HepG2 (cell line): ENCODE data around the gene MRPL38. TPM values are rescaled to one million over a fixed set of nuclear protein-coding genes. Genes with fewer than 3 reads are reported as not detected.

ENCODE experiments used
- MYC ChIP-seq: sonication (generic); formaldehyde crosslinking; IDR thresholded peaks from 2 replicates; pipeline ENCODE4 v1.9.0; 2021; ENCODE audit warnings: missing genetic modification reagents, borderline replicate concordance
- PAF1 ChIP-seq: IDR thresholded peaks from 2 replicates; pipeline ENCODE4 v1.6.1; 2016; ENCODE audit warnings: missing genetic modification reagents, missing compliant biosample characterization
- PHF20 ChIP-seq: sonication (generic); formaldehyde crosslinking; IDR thresholded peaks from 2 replicates; pipeline ENCODE4 v1.5.0; 2020; ENCODE audit warnings: mild to moderate bottlenecking, missing genetic modification reagents
- SATB2 ChIP-seq: sonication (generic); formaldehyde crosslinking; IDR thresholded peaks from 2 replicates; pipeline ENCODE4 v1.5.0; 2020; ENCODE audit warnings: missing genetic modification reagents
- SNAPC2 ChIP-seq: sonication (generic); formaldehyde crosslinking; IDR thresholded peaks from 2 replicates; pipeline ENCODE4 v1.8.1; 2022; ENCODE audit warnings: mild to moderate bottlenecking, missing genetic modification reagents
- SOX6 ChIP-seq, 2 experiments: fragments of 450-650 bp in 1 of 2; sonication (generic) in 1 of 2; formaldehyde crosslinking in 1 of 2; IDR thresholded peaks; 2 replicates each; pipeline versions ENCODE4 v1.4.0 to v1.6.1; 2017 to 2020; ENCODE audit warnings: antibody characterized with exemption in 1 of 2, mild to moderate bottlenecking in 1 of 2, missing genetic modification reagents in 1 of 2
- TCF7 ChIP-seq: sonication (generic); IDR thresholded peaks from 2 replicates; pipeline ENCODE4 v1.6.1; 2016; ENCODE audit warnings: antibody characterized with exemption, low read depth
- THAP11 ChIP-seq: IDR thresholded peaks from 2 replicates; pipeline ENCODE4 v1.6.1; 2016; ENCODE audit warnings: missing biosample characterization, missing genetic modification reagents
- THRA ChIP-seq: sonication (generic); formaldehyde crosslinking; IDR thresholded peaks from 2 replicates; pipeline ENCODE4 v1.4.0; 2020; ENCODE audit warnings: missing genetic modification reagents, borderline replicate concordance
- ZBED4 ChIP-seq: sonication (generic); formaldehyde crosslinking; IDR thresholded peaks from 2 replicates; pipeline ENCODE4 v1.4.0; 2020; ENCODE audit warnings: missing genetic modification reagents, borderline replicate concordance
- ZMYM3 ChIP-seq: sonication (generic); formaldehyde crosslinking; IDR thresholded peaks from 2 replicates; pipeline ENCODE4 v1.5.1; 2020; ENCODE audit warnings: mild to moderate bottlenecking, missing genetic modification reagents
- ZNF12 ChIP-seq: sonication (generic); formaldehyde crosslinking; IDR thresholded peaks from 2 replicates; pipeline ENCODE4 v1.5.0; 2020; ENCODE audit warnings: missing genetic modification reagents
- ZNF251 ChIP-seq: sonication (generic); formaldehyde crosslinking; IDR thresholded peaks from 2 replicates; pipeline ENCODE4 v1.9.0; 2021; ENCODE audit warnings: mild to moderate bottlenecking, missing genetic modification reagents
- ZNF674 ChIP-seq: sonication (generic); formaldehyde crosslinking; IDR thresholded peaks from 2 replicates; pipeline ENCODE4 v1.5.0; 2020; ENCODE audit warnings: low read depth, mild to moderate bottlenecking, missing genetic modification reagents
- ZNF691 ChIP-seq: sonication (generic); formaldehyde crosslinking; IDR thresholded peaks from 2 replicates; pipeline ENCODE4 v1.4.0; 2020; ENCODE audit warnings: missing genetic modification reagents, low read depth, mild to moderate bottlenecking, borderline replicate concordance
- ZNF75D ChIP-seq: sonication (generic); formaldehyde crosslinking; IDR thresholded peaks from 2 replicates; pipeline ENCODE4 v1.8.1; 2023; ENCODE audit warnings: missing genetic modification reagents, mild to moderate bottlenecking, borderline replicate concordance
- ZNF770 ChIP-seq: sonication (generic); formaldehyde crosslinking; IDR thresholded peaks from 2 replicates; pipeline ENCODE4 v1.5.0; 2020; ENCODE audit warnings: mild to moderate bottlenecking, missing genetic modification reagents
- ZNF772 ChIP-seq: sonication (generic); formaldehyde crosslinking; IDR thresholded peaks from 2 replicates; pipeline ENCODE4 v1.5.0; 2020; ENCODE audit warnings: mild to moderate bottlenecking, missing genetic modification reagents
- ZNF883 ChIP-seq: sonication (generic); formaldehyde crosslinking; IDR thresholded peaks from 2 replicates; pipeline ENCODE4 v1.5.1; 2020; ENCODE audit warnings: mild to moderate bottlenecking, missing genetic modification reagents; ENCODE audit errors: not compliant biosample characterization
- ZSCAN9 ChIP-seq: IDR thresholded peaks from 2 replicates; pipeline ENCODE4 v1.6.1; 2016; ENCODE audit warnings: borderline replicate concordance
- polyA plus RNA-seq, 8 experiments: library from polyadenylated mRNA; depleted of rRNA in 3 of 8; stranded (reverse) in 7 of 8; unstranded in 1 of 8; fragments of >200 nt; fragmentation: Illumina TruSeq in 4 of 8; extraction: Trizol in 4 of 8; gene quantifications; 2 replicates each; pipeline versions ENCODE4 v1.2.1 to v1.2.3, GENCODE V29; 2011 to 2016; ENCODE audit warnings: low read depth in 4 of 8, missing spikeins in 1 of 8, mixed read lengths in 1 of 8; ENCODE audit not compliant: insufficient read depth in 1 of 8
- total RNA-seq, 5 experiments: library from RNA; depleted of rRNA; stranded (reverse); fragments of >200 nt; fragmentation: Illumina TruSeq; extraction: Trizol; gene quantifications; 2 replicates each; pipeline ENCODE4 v1.2.3, GENCODE V29; 2016; ENCODE audit warnings: low read depth in 1 of 5

MRPL38 gene
- total and polyA plus RNA-seq, 2 of the 13 experiments (the other 11 are each of a cell fraction or from before 2014, with no cell fraction given): 83.7 to 125 TPM

GRCh38 chr17:75922963-75923874 lies 18.5 kb upstream of the MRPL38 start (continued):
- TF ChIP-seq ZBED4 (CRISPR knock-in tag): no peak
- peak; percentile 12; the same call in 1 of the 2 replicates for TF ChIP-seq MYC (CRISPR knock-in tag)
- no peak for TF ChIP-seq SNAPC2 (CRISPR knock-in tag)
- TF ChIP-seq ZNF883: peak; percentile 72
- no peak for TF ChIP-seq ZNF674 (CRISPR knock-in tag)
- TF ChIP-seq ZNF770 (CRISPR knock-in tag): no peak
- TF ChIP-seq SATB2 (CRISPR knock-in tag): 0 out of 2 replicates have a peak, but pooled peaks have one; percentile 43
- TF ChIP-seq TCF7: no peak
- no peak for TF ChIP-seq SOX6 (IDR thresholded peaks at IDR 0.05)
- 0 out of 2 replicates have a peak, but pooled peaks have one; percentile 32 for TF ChIP-seq SOX6 (CRISPR knock-in tag; IDR thresholded peaks at IDR 0.05)
- TF ChIP-seq THRA (CRISPR knock-in tag): no peak
- no peak for TF ChIP-seq THAP11 (CRISPR knock-in tag)
- 0 out of 2 replicates have a peak, but pooled peaks have one; percentile 4 for TF ChIP-seq ZNF772
- 0 out of 2 replicates have a peak, but pooled peaks have one; percentile 41 for TF ChIP-seq ZNF251 (CRISPR knock-in tag)
- TF ChIP-seq PHF20 (CRISPR knock-in tag): no peak
- peak; percentile 8; the same call in 1 of the 2 replicates for TF ChIP-seq ZMYM3 (CRISPR knock-in tag)
- TF ChIP-seq ZNF691: no peak
- no peak for TF ChIP-seq ZNF75D (CRISPR knock-in tag)
- TF ChIP-seq ZSCAN9 (CRISPR knock-in tag): no peak
- TF ChIP-seq PAF1 (CRISPR knock-in tag): no peak
- TF ChIP-seq ZNF12 (CRISPR knock-in tag): no peak
